H9 (cell line): ENCODE data around the gene CTSA. TPM values are rescaled to one million over a fixed set of nuclear protein-coding genes. Genes with fewer than 3 reads are reported as not detected.

Experiments used
- DNase-seq: peaks from one replicate; pipeline ENCODE4 v3.0.0-alpha.2; 2017
- H2AFZ ChIP-seq: one replicate; pipeline ENCODE4 v1.6.1; 2013; ENCODE audit warnings: mild to moderate bottlenecking, low read length, control low read depth, moderate library complexity
- H2AK5ac ChIP-seq: 2 replicates; pipeline ENCODE4 v1.6.1; 2013; ENCODE audit warnings: low read length, control low read depth, mixed read lengths; ENCODE audit not compliant: insufficient read length
- H2BK120ac ChIP-seq: one replicate; pipeline ENCODE4 v1.6.1; 2013; ENCODE audit warnings: low read depth, mild to moderate bottlenecking, low read length, control low read depth, inconsistent platforms; ENCODE audit not compliant: poor library complexity, severe bottlenecking
- H2BK12ac ChIP-seq: 2 replicates; pipeline ENCODE4 v1.6.1; 2013; ENCODE audit warnings: low read length, control low read depth, mixed read lengths, low read depth; ENCODE audit not compliant: insufficient read length
- H2BK15ac ChIP-seq: 2 replicates; pipeline ENCODE4 v1.6.1; 2013; ENCODE audit warnings: low read depth, low read length, control low read depth
- H2BK20ac ChIP-seq: one replicate; pipeline ENCODE4 v1.6.1; 2013; ENCODE audit warnings: low read depth, mild to moderate bottlenecking, low read length, control low read depth, inconsistent platforms; ENCODE audit not compliant: poor library complexity, severe bottlenecking
- H2BK5ac ChIP-seq: 2 replicates; pipeline ENCODE4 v1.6.1; 2013; ENCODE audit warnings: low read length, control low read depth, mixed read lengths; ENCODE audit not compliant: insufficient read length
- H3K14ac ChIP-seq: 2 replicates; pipeline ENCODE4 v1.6.1; 2013; ENCODE audit warnings: low read length, control low read depth; ENCODE audit not compliant: insufficient read depth
- H3K18ac ChIP-seq: 2 replicates; pipeline ENCODE4 v1.6.1; 2013; ENCODE audit warnings: low read depth, mild to moderate bottlenecking, mixed read lengths, low read length, control low read depth; ENCODE audit not compliant: insufficient read length
- H3K23ac ChIP-seq: 2 replicates; pipeline ENCODE4 v1.6.1; 2013; ENCODE audit warnings: low read length, control low read depth, mixed read lengths, low read depth; ENCODE audit not compliant: insufficient read length
- H3K23me2 ChIP-seq: 2 replicates; pipeline ENCODE4 v1.6.1; 2013; ENCODE audit warnings: low read depth, mild to moderate bottlenecking, mixed read lengths, low read length, control low read depth; ENCODE audit not compliant: insufficient read length, poor library complexity, severe bottlenecking
- H3K27ac ChIP-seq: 2 replicates; pipeline ENCODE4 v1.5.1; 2013; ENCODE audit warnings: low read length, control low read depth, mixed read lengths, low read depth; ENCODE audit not compliant: insufficient read length
- H3K27me3 ChIP-seq: 2 replicates; pipeline ENCODE4 v1.6.1; 2013; ENCODE audit warnings: low read length, control low read depth, inconsistent platforms; ENCODE audit not compliant: insufficient read depth
- H3K4ac ChIP-seq: 2 replicates; pipeline ENCODE4 v1.6.1; 2013; ENCODE audit warnings: low read depth, mild to moderate bottlenecking, control low read depth, inconsistent platforms, low read length, moderate library complexity
- H3K4me1 ChIP-seq: 2 replicates; pipeline ENCODE4 v1.6.1; 2013; ENCODE audit warnings: low read length, control low read depth, inconsistent platforms; ENCODE audit not compliant: insufficient read depth
- H3K4me2 ChIP-seq: 2 replicates; pipeline ENCODE4 v1.6.1; 2013; ENCODE audit warnings: low read length, control low read depth, mixed read lengths; ENCODE audit not compliant: insufficient read length, insufficient read depth
- H3K56ac ChIP-seq: 2 replicates; pipeline ENCODE4 v1.6.1; 2013; ENCODE audit warnings: low read depth, mild to moderate bottlenecking, mixed read lengths, low read length, control low read depth; ENCODE audit not compliant: insufficient read length
- H3K79me1 ChIP-seq: 2 replicates; pipeline ENCODE4 v1.6.1; 2013; ENCODE audit warnings: low read depth, mild to moderate bottlenecking, moderate library complexity, low read length, control low read depth, inconsistent platforms; ENCODE audit not compliant: insufficient read depth, poor library complexity, severe bottlenecking
- H3K79me2 ChIP-seq: 2 replicates; pipeline ENCODE4 v1.6.1; 2013; ENCODE audit warnings: low read length, control low read depth, inconsistent platforms; ENCODE audit not compliant: insufficient read depth
- H3K9ac ChIP-seq: 2 replicates; pipeline ENCODE4 v1.6.1; 2013; ENCODE audit warnings: low read length, control low read depth, mixed read lengths; ENCODE audit not compliant: insufficient read length; ENCODE audit errors: extremely low read depth
- H3K9me3 ChIP-seq: one replicate; pipeline ENCODE4 v1.6.1; 2013; ENCODE audit warnings: low read depth, low read length, inconsistent platforms; ENCODE audit not compliant: control insufficient read depth
- H3T11ph ChIP-seq: one replicate; pipeline ENCODE4 v1.6.1; 2013; ENCODE audit warnings: mild to moderate bottlenecking, low read length, control low read depth, inconsistent platforms
- H4K20me1 ChIP-seq: one replicate; pipeline ENCODE4 v1.6.1; 2013; ENCODE audit not compliant: control insufficient read depth, insufficient read length, insufficient read depth
- H4K5ac ChIP-seq: 2 replicates; pipeline ENCODE4 v1.6.1; 2013; ENCODE audit warnings: low read depth, mild to moderate bottlenecking, mixed read lengths, low read length, control low read depth; ENCODE audit not compliant: insufficient read length
- H4K8ac ChIP-seq: replicated peaks from 2 replicates; pipeline ENCODE4 v1.6.1; 2013; ENCODE audit warnings: low read length, control low read depth, mixed read lengths, low read depth; ENCODE audit not compliant: insufficient read length
- H4K91ac ChIP-seq: 2 replicates; pipeline ENCODE4 v1.6.1; 2013; ENCODE audit warnings: low read depth, mild to moderate bottlenecking, moderate library complexity, mixed read lengths, low read length, control low read depth; ENCODE audit not compliant: insufficient read length
- H3K27ac Mint-ChIP-seq, 3 experiments: 2 replicates in 2 of 3; 3 replicates in 1 of 3; pipeline ENCODE4 v1.8.0; 2020 to 2021; ENCODE audit warnings: mixed read lengths in 3 of 3, mild to moderate bottlenecking in 1 of 3, moderate library complexity in 1 of 3
- H3K27me3 Mint-ChIP-seq: 2 replicates; pipeline ENCODE4 v1.8.0; 2021; ENCODE audit warnings: low read depth, mild to moderate bottlenecking, moderate library complexity, mixed read lengths
- H3K36me3 Mint-ChIP-seq, 3 experiments: 2 replicates in 2 of 3; 3 replicates in 1 of 3; pipeline ENCODE4 v1.8.0; 2020 to 2021; ENCODE audit warnings: low read depth in 3 of 3, mixed read lengths in 3 of 3; ENCODE audit not compliant: insufficient read depth in 1 of 3
- H3K4me1 Mint-ChIP-seq, 2 experiments: 2 replicates each; pipeline ENCODE4 v1.8.0; 2020; ENCODE audit warnings: mixed read lengths in 2 of 2
- H3K4me3 Mint-ChIP-seq, 2 experiments: 2 replicates in 1 of 2; 3 replicates in 1 of 2; pipeline ENCODE4 v1.8.0; 2020 to 2021; ENCODE audit warnings: mild to moderate bottlenecking in 2 of 2, mixed read lengths in 2 of 2, moderate library complexity in 1 of 2
- H3K9me3 Mint-ChIP-seq, 2 experiments: 2 replicates in 1 of 2; 3 replicates in 1 of 2; pipeline ENCODE4 v1.8.0; 2020; ENCODE audit warnings: mild to moderate bottlenecking in 2 of 2, mixed read lengths in 2 of 2, moderate library complexity in 1 of 2
- CTCF ChIP-seq: fragments of 200-600 bp; sonication (generic); conservative IDR thresholded peaks from 3 replicates; pipeline ENCODE4 v1.8.0; 2021; ENCODE audit warnings: antibody characterized with exemption, mild to moderate bottlenecking
- WGBS: extraction: QIAGEN DNeasy Blood & Tissue Kit; methylation state at CpG from one replicate; pipeline ENCODE4 v1.1.7; 2013; ENCODE audit warnings: missing lambda C conversion rate, low lambda C conversion rate, mixed read lengths; ENCODE audit not compliant: insufficient read length; ENCODE audit errors: extremely low coverage; 5-methylcytosine and 5-hydroxymethylcytosine counted together
- total RNA-seq: library from RNA; stranded (reverse); gene quantifications from 2 replicates; pipeline ENCODE4 v1.2.1, GENCODE V29; 2021

CTSA gene
- total RNA-seq, 1 experiment from 2014 or later, result 64.4 TPM

GRCh38 chr20:45926731-45927070 is 35.6 kb downstream of the CTSA start:
- WGBS, result no CpG with 5 or more reads among the region's 2 CpGs
- H3K4me3 Mint-ChIP-seq, result no peak overlapping the region

More at GRCh38 chr20:45926731-45927070, 35.6 kb downstream of the CTSA start:
- H4K91ac ChIP-seq, result no peak overlapping the region
- H3K4me1 ChIP-seq, result no peaks in the 10 kb centered on the region
- H3K23me2 ChIP-seq, result no peaks in the 10 kb centered on the region
- no peak overlapping the region for H3K9ac ChIP-seq
- no peak overlapping the region for H3K23ac ChIP-seq
- Mint-ChIP-seq H3K27me3 (peaks cover 2% of the 10 kb centered on the region), H3K27ac (no peak overlapping the region), H3K36me3 (no peaks in the 10 kb centered on the region), H3K4me1 (peaks cover 9 to 19% of the 10 kb centered on the region in 2 experiments), H3K9me3 (no peaks in the 10 kb centered on the region)
- H3K79me1 ChIP-seq, result no peaks in the 10 kb centered on the region
- no peak overlapping the region for H2BK15ac ChIP-seq
- no peaks in the 10 kb centered on the region for H3K27me3 ChIP-seq
- H4K5ac ChIP-seq, result no peak overlapping the region
- H3K27ac ChIP-seq, result no peak overlapping the region
- no peak overlapping the region for H2AK5ac ChIP-seq
- H2AFZ ChIP-seq, result no peak overlapping the region
- no peak for DNase-seq
- no peak overlapping the region for H3K14ac ChIP-seq
- no peak overlapping the region for H3K4me2 ChIP-seq
- H3K18ac ChIP-seq, result no peak overlapping the region
- H2BK20ac ChIP-seq, result no peak overlapping the region
- no peak overlapping the region for H4K8ac ChIP-seq
- H3K9me3 ChIP-seq, result no peaks in the 10 kb centered on the region
- no peak overlapping the region for H3K4ac ChIP-seq
- H2BK120ac ChIP-seq, result no peak overlapping the region
- no peak overlapping the region for H3K56ac ChIP-seq
- H3K79me2 ChIP-seq, result no peaks in the 10 kb centered on the region
- no peaks in the 10 kb centered on the region for H4K20me1 ChIP-seq
- no peak overlapping the region for H2BK5ac ChIP-seq
- no peak overlapping the region for H2BK12ac ChIP-seq
- no peak overlapping the region for H3T11ph ChIP-seq
- no peak for TF ChIP-seq CTCF
